NB4 (cell line): ENCODE data around the gene HGD.

Source experiments
- DNase-seq: peaks from one replicate; pipeline ENCODE4 v3.0.0; 2010; ENCODE audit warnings: low read depth
- H3K4me3 ChIP-seq: one replicate; pipeline ENCODE4 v1.5.1; 2011; ENCODE audit warnings: mild to moderate bottlenecking, low read depth, low read length, moderate library complexity
- CTCF ChIP-seq: IDR thresholded peaks from one replicate; pipeline ENCODE4 v1.5.1; 2012; ENCODE audit warnings: low read depth, low read length
- MAX ChIP-seq: IDR thresholded peaks from 2 replicates; pipeline ENCODE4 v1.6.1; 2011; ENCODE audit warnings: low read depth, low read length
- MYC ChIP-seq: IDR thresholded peaks from 2 replicates; pipeline ENCODE4 v1.6.1; 2011; ENCODE audit warnings: low read depth, low read length
- POLR2A ChIP-seq: IDR thresholded peaks from 2 replicates; pipeline ENCODE4 v1.6.1; 2011; ENCODE audit warnings: mild to moderate bottlenecking; ENCODE audit not compliant: insufficient read length; ENCODE audit errors: extremely low read depth

HGD gene

GRCh38 chr3:120596853-120597223, 85.2 kb downstream of the HGD start:
- no peak for DNase-seq
- TF ChIP-seq CTCF (no peak), MAX (no peak), POLR2A (no peak), MYC (no peak)
- peak overlapping the region; percentile 97 for H3K4me3 ChIP-seq

- DNase-seq = peak; percentile 97
- peak; percentile 46; the same call in 1 of the 2 replicates for TF ChIP-seq MYC
- TF ChIP-seq MAX = no peak
- TF ChIP-seq POLR2A = peak; percentile 79
- peak within 1 kb of the TSS; percentile 97 for H3K4me3 ChIP-seq
These were observed 85.8 kb downstream of the HGD start, which contains the start of gene NDUFB4 for GRCh38 chr3:120596116-120596852. NDUFB4 (plus strand) TSS chr3:120596336; CDS start chr3:120596360, 24 bp downstream.

- DNase-seq = no peak
- peak overlapping the region; percentile 97 for H3K4me3 ChIP-seq
- no peak for TF ChIP-seq MAX
- TF ChIP-seq MYC = no peak
- TF ChIP-seq CTCF = no peak
- no peak for TF ChIP-seq POLR2A
These were observed 86.3 kb downstream of the HGD start for GRCh38 chr3:120595788-120596115.

GRCh38 chr3:120587332-120587975, 94.6 kb downstream of the HGD start:
- TF ChIP-seq POLR2A = no peak
- no peak for TF ChIP-seq CTCF
- no peak for TF ChIP-seq MAX
- TF ChIP-seq MYC = no peak
- H3K4me3 ChIP-seq = no peak overlapping the region
- no peak for DNase-seq
